SK-N-SH (cell line): Measurements from ENCODE around the gene TBC1D5. TPM values are rescaled to one million over a fixed set of nuclear protein-coding genes. Genes with fewer than 3 reads are reported as not detected.

Experiments used
- CTCF ChIA-PET: fragments of 300-600, 350-600 bp; formaldehyde crosslinking; extraction: SDS; loops from one replicate; lab custom pipeline; 2021; lab: Yijun Ruan, JAX
- POLR2A ChIA-PET: fragments of 350-600 bp; sonication (Branson Sonifier 250); formaldehyde crosslinking; extraction: SDS; loops from one replicate; lab custom pipeline; 2020; ENCODE audit warnings: antibody characterized with exemption, inconsistent platforms; lab: Yijun Ruan, JAX
- DNase-seq: peaks from one replicate; pipeline ENCODE4 v3.0.0; 2012
- H2AFZ ChIP-seq: fragments of 200-600 bp; sonication (generic); 2 replicates; pipeline ENCODE4 v1.8.1; 2016; ENCODE audit warnings: antibody characterized with exemption, mild to moderate bottlenecking, low read depth
- H3F3A ChIP-seq: fragments of 200-600 bp; sonication (generic); replicated peaks from 2 replicates; pipeline ENCODE3; 2016; ENCODE audit warnings: antibody characterized with exemption, mild to moderate bottlenecking; ENCODE audit not compliant: insufficient read depth
- H3K27ac ChIP-seq, 2 experiments: fragments of 200-500 bp in 1 of 2; fragments of 200-600 bp in 1 of 2; sonication (Bioruptor generic) in 1 of 2; sonication (generic), shearing (Covaris generic) in 1 of 2; 2 replicates each; pipeline versions ENCODE4 v1.5.1 to v1.6.1; 2014 to 2016; ENCODE audit warnings: low read depth in 2 of 2, inconsistent platforms in 1 of 2, low read length in 1 of 2, mild to moderate bottlenecking in 1 of 2, mixed read lengths in 1 of 2
- H3K27me3 ChIP-seq: fragments of 200-600 bp; sonication (generic), shearing (Covaris generic); 2 replicates; pipeline ENCODE4 v1.6.1; 2016; ENCODE audit warnings: mixed run types; ENCODE audit not compliant: insufficient read depth
- H3K36me3 ChIP-seq, 2 experiments: fragments of 200-500 bp in 1 of 2; fragments of 200-600 bp in 1 of 2; sonication (Bioruptor generic) in 1 of 2; sonication (generic) in 1 of 2; replicated peaks in 1 of 2; 2 replicates each; pipeline versions ENCODE3 to v1.5.1; 2014 to 2016; ENCODE audit warnings: low read length in 1 of 2, mild to moderate bottlenecking in 1 of 2; ENCODE audit not compliant: insufficient read depth in 2 of 2, control insufficient read depth in 1 of 2
- H3K4me1 ChIP-seq, 2 experiments: fragments of 200-500 bp in 1 of 2; fragments of 200-600 bp in 1 of 2; sonication (Bioruptor generic) in 1 of 2; sonication (generic), shearing (Covaris generic) in 1 of 2; 2 replicates each; pipeline versions ENCODE4 v1.5.1 to v1.6.1; 2014 to 2016; ENCODE audit warnings: low read depth in 1 of 2, low read length in 1 of 2, mixed run types in 1 of 2; ENCODE audit not compliant: insufficient read depth in 2 of 2, control insufficient read depth in 1 of 2
- H3K4me2 ChIP-seq: fragments of 200-600 bp; sonication (generic), shearing (Covaris generic); 2 replicates; pipeline ENCODE4 v1.6.1; 2017; ENCODE audit warnings: mixed run types
- H3K4me3 ChIP-seq, 2 experiments: fragments of 200-500 bp in 1 of 2; fragments of 200-600 bp in 1 of 2; sonication (Bioruptor generic) in 1 of 2; sonication (generic), shearing (Covaris generic) in 1 of 2; 2 replicates each; pipeline versions ENCODE4 v1.5.1 to v1.8.1; 2014 to 2016; ENCODE audit warnings: low read depth in 2 of 2, inconsistent platforms in 1 of 2, low read length in 1 of 2, mild to moderate bottlenecking in 1 of 2, mixed read lengths in 1 of 2, moderate library complexity in 1 of 2
- H3K79me2 ChIP-seq: fragments of 200-600 bp; sonication (generic); 2 replicates; pipeline ENCODE4 v1.8.1; 2017; ENCODE audit warnings: mild to moderate bottlenecking; ENCODE audit not compliant: insufficient read depth
- H3K9ac ChIP-seq: fragments of 200-600 bp; sonication (generic); 2 replicates; pipeline ENCODE4 v1.6.1; 2017; ENCODE audit warnings: mixed run types
- H3K9me2 ChIP-seq: fragments of 200-600 bp; sonication (generic); 2 replicates; pipeline ENCODE4 v1.6.1; 2017; ENCODE audit warnings: mixed run types
- H3K9me3 ChIP-seq: fragments of 200-600 bp; sonication (generic); 2 replicates; pipeline ENCODE4 v1.6.1; 2017; ENCODE audit warnings: mixed run types, mild to moderate bottlenecking, moderate library complexity
- H4K20me1 ChIP-seq: fragments of 200-600 bp; sonication (generic); 2 replicates; pipeline ENCODE4 v1.6.1; 2017; ENCODE audit warnings: mild to moderate bottlenecking, mixed run types; ENCODE audit not compliant: insufficient read depth
- CHD2 ChIP-seq: fragments of 150-350 bp; IDR thresholded peaks from 2 replicates; pipeline ENCODE4 v1.6.1; 2018; ENCODE audit warnings: low read length; ENCODE audit not compliant: partially characterized antibody
- ELF1 ChIP-seq: IDR thresholded peaks from 2 replicates; pipeline ENCODE4 v1.4.0; 2012
- EZH2phosphoT487 ChIP-seq: fragments of 200-600 bp; sonication (generic); IDR thresholded peaks from 2 replicates; pipeline ENCODE4 v1.6.1; 2017; ENCODE audit warnings: low read depth, mixed run types, mild to moderate bottlenecking, antibody characterized with exemption, moderate library complexity, borderline replicate concordance
- FOXJ3 ChIP-seq: sonication (generic); formaldehyde crosslinking; IDR thresholded peaks from 2 replicates; pipeline ENCODE4 v1.5.1; 2020; ENCODE audit warnings: mild to moderate bottlenecking, missing genetic modification reagents
- NFIC ChIP-seq: IDR thresholded peaks from 2 replicates; pipeline ENCODE4 v1.4.0; 2012; ENCODE audit warnings: borderline replicate concordance
- NRF1 ChIP-seq: IDR thresholded peaks from 2 replicates; pipeline ENCODE4 v1.6.1; 2012; ENCODE audit warnings: low read depth, mild to moderate bottlenecking, low read length
- RAD21 ChIP-seq: IDR thresholded peaks from 2 replicates; pipeline ENCODE4 v1.6.1; 2012; ENCODE audit warnings: mild to moderate bottlenecking, low read length
- RCOR1 ChIP-seq: fragments of 150-350 bp; IDR thresholded peaks from 2 replicates; pipeline ENCODE4 v1.6.1; 2017; ENCODE audit warnings: antibody characterized with exemption, low read length
- RXRA ChIP-seq: IDR thresholded peaks from 2 replicates; pipeline ENCODE4 v1.4.0; 2012; ENCODE audit warnings: low read depth, mild to moderate bottlenecking, borderline replicate concordance
- SIN3A ChIP-seq: IDR thresholded peaks from 2 replicates; pipeline ENCODE4 v1.6.1; 2012; ENCODE audit warnings: low read depth, mild to moderate bottlenecking, low read length, moderate library complexity, borderline replicate concordance
- TAF1 ChIP-seq: IDR thresholded peaks from 2 replicates; pipeline ENCODE4 v1.6.1; 2012; ENCODE audit warnings: low read depth, mild to moderate bottlenecking, low read length, moderate library complexity, borderline replicate concordance
- TCF12 ChIP-seq: IDR thresholded peaks from 2 replicates; pipeline ENCODE4 v1.4.0; 2012
- TEAD4 ChIP-seq: IDR thresholded peaks from 2 replicates; pipeline ENCODE4 v1.4.0; 2012; ENCODE audit warnings: mild to moderate bottlenecking, borderline replicate concordance; ENCODE audit not compliant: insufficient read depth
- WGBS: methylation state at CpG from one replicate; pipeline ENCODE4 v1.1.6; 2017; ENCODE audit warnings: low lambda C conversion rate; 5-methylcytosine and 5-hydroxymethylcytosine counted together
- polyA plus RNA-seq, 3 experiments: library from polyadenylated mRNA; depleted of rRNA; stranded (reverse); fragments of >200 nt; gene quantifications; 2 replicates each; pipeline ENCODE4 v1.2.3, GENCODE V29; 2012
- TF ChIP-seq, protein P1 (sequence below): fragments of 150-350 bp; IDR thresholded peaks from 2 replicates; pipeline ENCODE4 v1.6.1; 2016; ENCODE audit warnings: mild to moderate bottlenecking, low read depth, low read length
- TF ChIP-seq, protein P2 (sequence below): IDR thresholded peaks from 2 replicates; pipeline ENCODE4; 2012

Gene TBC1D5
- polyA plus RNA-seq, 1 of the 3 experiments (the other 2 are of a cell fraction): 19.5 TPM

GRCh38 chr3:17288839-17289399 lies 453.5 kb downstream of the TBC1D5 start:
- Histone ChIP-seq H3K4me2 (no peak overlapping the region), H3K4me3 (no peak overlapping the region), H3F3A (peaks cover 2% of the 10 kb centered on the region), H3K27ac (no peak overlapping the region), H3K27me3 (no peaks in the 10 kb centered on the region), H3K4me1 (peaks cover 0 to 6% of the 10 kb centered on the region in 2 experiments; a peak in 1 of 4 replicates), H4K20me1 (no peaks in the 10 kb centered on the region), H3K9me2 (no peaks in the 10 kb centered on the region; the same call in 1 of the 2 replicates), H3K9ac (no peak overlapping the region), H3K79me2 (no peaks in the 10 kb centered on the region), H3K9me3 (no peaks in the 10 kb centered on the region), H2AFZ (no peak overlapping the region), H3K36me3 (peaks cover 5 to 9% of the 10 kb centered on the region in 2 experiments)
- no peak for DNase-seq
- 95% methylated on average over 7 of the region's 14 CpGs for WGBS
- ChIA-PET CTCF (interaction anchor here (1.4 kb wide), 1 partner anchor 31 kb away, joined by 3 read pairs; no protein-coding TSS in a partner anchor), POLR2A (no interaction called here)
- TF ChIP-seq ELF1 (no peak), TAF1 (no peak)
- TF ChIP-seq, protein P1, sequence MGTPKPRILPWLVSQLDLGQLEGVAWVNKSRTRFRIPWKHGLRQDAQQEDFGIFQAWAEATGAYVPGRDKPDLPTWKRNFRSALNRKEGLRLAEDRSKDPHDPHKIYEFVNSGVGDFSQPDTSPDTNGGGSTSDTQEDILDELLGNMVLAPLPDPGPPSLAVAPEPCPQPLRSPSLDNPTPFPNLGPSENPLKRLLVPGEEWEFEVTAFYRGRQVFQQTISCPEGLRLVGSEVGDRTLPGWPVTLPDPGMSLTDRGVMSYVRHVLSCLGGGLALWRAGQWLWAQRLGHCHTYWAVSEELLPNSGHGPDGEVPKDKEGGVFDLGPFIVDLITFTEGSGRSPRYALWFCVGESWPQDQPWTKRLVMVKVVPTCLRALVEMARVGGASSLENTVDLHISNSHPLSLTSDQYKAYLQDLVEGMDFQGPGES: no peak

- no peak overlapping the region for H3K4me2 ChIP-seq
- no peaks in the 10 kb centered on the region for H4K20me1 ChIP-seq
- no peaks in the 10 kb centered on the region; a peak in 1 of 4 replicates for H3K4me1 ChIP-seq
- H3K4me3 ChIP-seq: no peak overlapping the region
- TF ChIP-seq, protein P2, sequence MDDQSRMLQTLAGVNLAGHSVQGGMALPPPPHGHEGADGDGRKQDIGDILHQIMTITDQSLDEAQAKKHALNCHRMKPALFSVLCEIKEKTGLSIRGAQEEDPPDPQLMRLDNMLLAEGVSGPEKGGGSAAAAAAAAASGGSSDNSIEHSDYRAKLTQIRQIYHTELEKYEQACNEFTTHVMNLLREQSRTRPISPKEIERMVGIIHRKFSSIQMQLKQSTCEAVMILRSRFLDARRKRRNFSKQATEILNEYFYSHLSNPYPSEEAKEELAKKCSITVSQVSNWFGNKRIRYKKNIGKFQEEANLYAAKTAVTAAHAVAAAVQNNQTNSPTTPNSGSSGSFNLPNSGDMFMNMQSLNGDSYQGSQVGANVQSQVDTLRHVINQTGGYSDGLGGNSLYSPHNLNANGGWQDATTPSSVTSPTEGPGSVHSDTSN: peak; percentile 9; the same call in 1 of the 2 replicates
- no peak for TF ChIP-seq SIN3A
- TF ChIP-seq, all 33 proteins: peak for 1
- DNase-seq: no peak
- Histone ChIP-seq H2AFZ (no peak overlapping the region), H3K9ac (no peak overlapping the region), H3K79me2 (no peaks in the 10 kb centered on the region), H3K9me2 (no peaks in the 10 kb centered on the region; the same call in 1 of the 2 replicates), H3K36me3 (peaks cover 5 to 9% of the 10 kb centered on the region in 2 experiments), H3K27me3 (no peaks in the 10 kb centered on the region), H3K27ac (no peak overlapping the region), H3K9me3 (no peaks in the 10 kb centered on the region), H3F3A (no peaks in the 10 kb centered on the region)
- CTCF ChIA-PET: interaction anchor here (1.0 kb wide), 2 partner anchors 11 to 554 kb away, joined by 3 read pairs; no protein-coding TSS in a partner anchor
- POLR2A ChIA-PET: no interaction called here
- 93% methylated on average over 5 of the region's 5 CpGs for WGBS
Observed at GRCh38 chr3:17287006-17287689, 455.3 kb downstream of the TBC1D5 start.

DNA sequence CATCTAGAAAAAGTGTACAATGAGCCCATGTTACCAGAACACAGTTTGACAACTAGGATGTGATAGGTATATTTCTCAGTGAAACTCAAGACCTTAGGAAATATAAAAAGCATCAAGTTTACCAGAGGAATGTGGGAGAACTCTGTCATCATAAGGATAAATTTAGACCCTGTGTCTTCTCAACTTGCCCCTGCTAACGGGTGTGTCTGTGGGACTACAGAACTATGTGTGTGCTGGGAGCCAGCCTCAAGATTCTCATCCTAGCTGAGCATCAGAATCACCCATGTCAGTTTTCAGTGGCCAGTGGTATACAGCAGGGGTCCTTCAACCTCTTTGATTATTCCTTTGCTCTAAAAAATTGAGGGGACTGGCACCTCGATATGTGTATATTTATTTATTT lies 464.4 kb downstream of the TBC1D5 start:
- H3K4me2 ChIP-seq: no peak overlapping the region
- DNase-seq: no peak
- CTCF ChIA-PET: interaction anchor here (0.8 kb wide), 1 partner anchor 18 kb away, joined by 4 read pairs; no protein-coding TSS in a partner anchor
- no peak overlapping the region for H3K27ac ChIP-seq
- H2AFZ ChIP-seq: no peak overlapping the region
- no peaks in the 10 kb centered on the region for H4K20me1 ChIP-seq
- H3K36me3 ChIP-seq: no peaks in the 10 kb centered on the region
- H3K79me2 ChIP-seq: no peaks in the 10 kb centered on the region
- no peaks in the 10 kb centered on the region; a peak in 1 of 4 replicates for H3K4me1 ChIP-seq
- POLR2A ChIA-PET: no interaction called here
- H3K9ac ChIP-seq: no peak overlapping the region
- H3K4me3 ChIP-seq: no peak overlapping the region
- WGBS: 98% methylated on average over 2 of the region's 2 CpGs
- no peaks in the 10 kb centered on the region for H3K27me3 ChIP-seq
- H3F3A ChIP-seq: no peaks in the 10 kb centered on the region
- H3K9me2 ChIP-seq: no peaks in the 10 kb centered on the region
- H3K9me3 ChIP-seq: no peaks in the 10 kb centered on the region
- no peak for TF ChIP-seq EZH2phosphoT487
- no peak for TF ChIP-seq RCOR1
- no peak for TF ChIP-seq TCF12
- TF ChIP-seq FOXJ3 (CRISPR knock-in tag): no peak
- no peak for TF ChIP-seq NRF1
- no peak for TF ChIP-seq RXRA
- TF ChIP-seq NFIC: no peak
- TF ChIP-seq CHD2: no peak
- no peak for TF ChIP-seq RAD21
- TF ChIP-seq TEAD4: no peak
